ENCODE results near the gene RPTOR. TPM values are rescaled to one million over a fixed set of nuclear protein-coding genes. Genes with fewer than 3 reads are reported as not detected.
A peak's percentile ranks its signal among the peaks of the same experiment; 100 is the strongest.

RPTOR gene
- total RNA-seq, 4 donors from 2014 or later, result 47.6 to 56.9 (median 55.4) TPM

DNA sequence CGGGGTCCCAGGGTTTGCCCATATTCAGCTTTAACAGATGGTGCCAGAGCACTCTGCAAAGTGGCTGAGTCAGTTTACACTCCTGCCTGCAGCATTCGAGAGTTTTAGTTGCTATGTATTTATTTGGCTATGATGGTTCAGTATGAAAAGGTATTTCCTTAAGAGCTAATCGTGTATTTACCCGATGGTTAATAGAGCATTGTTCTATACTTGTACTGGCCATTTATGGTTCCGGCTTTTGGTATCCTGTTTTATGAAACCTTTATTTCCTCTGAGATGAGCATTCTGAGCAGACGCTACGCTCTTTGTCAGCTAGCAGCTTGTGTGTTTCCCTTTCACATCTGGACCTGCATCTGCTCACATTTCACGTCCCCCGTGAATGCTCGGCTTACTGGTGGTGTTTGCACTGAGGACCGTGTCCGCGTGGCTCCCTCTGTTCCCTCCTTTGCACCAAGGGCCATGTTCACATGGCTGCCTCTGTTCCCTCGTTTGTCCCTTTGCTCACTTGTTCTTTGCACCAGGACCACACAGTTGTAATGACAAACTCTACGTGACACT lies 297.9 kb downstream of the RPTOR start:
- DNase-seq, result peak in 1 of 2 donors; percentile 8
- Histone ChIP-seq H3K4me1 (peaks cover 13 to 27% of the 10 kb centered on the region in 2 donors), H3K27ac (no peak overlapping the region), H3K27me3 (no peaks in the 10 kb centered on the region), H3K36me3 (peaks cover 0 to 13% of the 10 kb centered on the region in 2 donors), H3K4me3 (no peak overlapping the region), H3K9me3 (no peaks in the 10 kb centered on the region)
- no peak for ATAC-seq
- in situ Hi-C loops (cut with MboI; ENCODE audit: low sequenced_read_pairs in 4 of 4), result no loop called here
- TF ChIP-seq, protein P1, sequence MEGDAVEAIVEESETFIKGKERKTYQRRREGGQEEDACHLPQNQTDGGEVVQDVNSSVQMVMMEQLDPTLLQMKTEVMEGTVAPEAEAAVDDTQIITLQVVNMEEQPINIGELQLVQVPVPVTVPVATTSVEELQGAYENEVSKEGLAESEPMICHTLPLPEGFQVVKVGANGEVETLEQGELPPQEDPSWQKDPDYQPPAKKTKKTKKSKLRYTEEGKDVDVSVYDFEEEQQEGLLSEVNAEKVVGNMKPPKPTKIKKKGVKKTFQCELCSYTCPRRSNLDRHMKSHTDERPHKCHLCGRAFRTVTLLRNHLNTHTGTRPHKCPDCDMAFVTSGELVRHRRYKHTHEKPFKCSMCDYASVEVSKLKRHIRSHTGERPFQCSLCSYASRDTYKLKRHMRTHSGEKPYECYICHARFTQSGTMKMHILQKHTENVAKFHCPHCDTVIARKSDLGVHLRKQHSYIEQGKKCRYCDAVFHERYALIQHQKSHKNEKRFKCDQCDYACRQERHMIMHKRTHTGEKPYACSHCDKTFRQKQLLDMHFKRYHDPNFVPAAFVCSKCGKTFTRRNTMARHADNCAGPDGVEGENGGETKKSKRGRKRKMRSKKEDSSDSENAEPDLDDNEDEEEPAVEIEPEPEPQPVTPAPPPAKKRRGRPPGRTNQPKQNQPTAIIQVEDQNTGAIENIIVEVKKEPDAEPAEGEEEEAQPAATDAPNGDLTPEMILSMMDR (IDR thresholded peaks at IDR 0.05 in 4 of 5, conservative IDR thresholded peaks at IDR 0.05 in 1 of 5), result no peak
- no peak for TF ChIP-seq POLR2A (IDR thresholded peaks at IDR 0.05)
- intact Hi-C loops (cut with DNase I; ENCODE audit: low total_unique reads), result no loop called here

DNA sequence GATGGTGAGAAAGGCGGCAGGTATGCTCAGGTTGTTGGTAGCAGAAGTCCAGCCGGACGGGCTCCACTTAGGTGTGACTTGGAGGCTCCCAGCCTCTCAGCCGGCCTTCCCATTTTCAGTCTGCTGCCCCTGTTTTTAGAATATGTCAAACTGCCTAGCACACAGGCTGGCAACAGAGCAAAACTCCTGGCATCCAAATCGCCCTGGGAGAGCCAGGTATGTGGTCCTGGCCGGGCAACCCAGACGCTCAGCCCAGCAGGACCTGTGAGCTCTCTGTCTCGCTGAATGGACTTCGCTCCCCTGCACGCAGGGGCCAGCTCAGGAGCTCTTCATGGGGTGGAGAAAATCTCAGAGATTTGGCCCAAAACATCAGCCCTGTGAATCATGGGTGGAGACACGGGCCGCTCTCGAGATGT lies 299.1 kb downstream of the RPTOR start:
- Histone ChIP-seq H3K4me1 (peaks cover 13 to 27% of the 10 kb centered on the region in 2 donors), H3K27ac (peak overlapping the region; percentile 41 to 69 (median 56)), H3K4me3 (no peak overlapping the region), H3K9me3 (no peaks in the 10 kb centered on the region), H3K27me3 (no peaks in the 10 kb centered on the region), H3K36me3 (peaks cover 0 to 14% of the 10 kb centered on the region in 2 donors)
- peak in 1 of 2 donors; percentile 56 for DNase-seq
- no peak for TF ChIP-seq POLR2A (IDR thresholded peaks at IDR 0.05)
- TF ChIP-seq, protein P1 (IDR thresholded peaks at IDR 0.05 in 4 of 5, conservative IDR thresholded peaks at IDR 0.05 in 1 of 5), result no peak
- intact Hi-C loops (cut with DNase I; ENCODE audit: low total_unique reads) (no loop called here), in situ Hi-C loops (cut with MboI; ENCODE audit: low sequenced_read_pairs in 4 of 4) (no loop called here)
- peak in 1 of 2 donors; percentile 12 for ATAC-seq

DNA sequence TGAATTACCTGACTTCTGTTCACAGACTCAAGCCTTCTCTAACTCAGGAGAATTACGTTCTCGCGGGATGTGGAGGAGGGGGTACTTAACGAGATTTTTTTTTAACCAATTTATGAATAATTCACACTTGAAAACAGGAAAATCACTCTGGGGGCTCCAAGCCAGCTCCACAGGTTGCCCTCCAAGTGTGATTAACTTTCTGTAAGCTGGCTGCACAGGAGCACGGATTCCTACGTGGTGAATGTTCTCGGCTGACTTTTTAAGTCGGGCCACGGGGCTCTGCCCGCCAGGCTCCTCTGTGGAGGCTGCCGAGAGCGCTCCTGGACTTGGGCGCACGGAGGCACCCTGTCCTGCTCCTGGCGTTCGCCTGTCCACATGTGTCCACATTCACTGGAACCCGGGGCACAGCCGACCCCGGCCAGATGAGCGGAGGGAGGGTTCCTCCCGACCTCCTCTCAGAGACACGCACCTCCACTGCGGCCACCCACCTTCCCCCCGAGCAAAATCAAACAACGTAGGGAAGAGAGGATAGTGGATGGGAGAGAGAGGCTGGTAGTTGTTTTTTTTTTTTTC lies 299.9 kb downstream of the RPTOR start:
- Histone ChIP-seq H3K4me1 (peaks cover 13 to 27% of the 10 kb centered on the region in 2 donors), H3K9me3 (no peaks in the 10 kb centered on the region), H3K27me3 (no peaks in the 10 kb centered on the region), H3K36me3 (peaks cover 0 to 14% of the 10 kb centered on the region in 2 donors), H3K4me3 (no peak overlapping the region), H3K27ac (peak overlapping the region in 1 of 4 donors; percentile 69)
- TF ChIP-seq POLR2A (IDR thresholded peaks at IDR 0.05), result no peak
- TF ChIP-seq, protein P1 (IDR thresholded peaks at IDR 0.05 in 4 of 5, conservative IDR thresholded peaks at IDR 0.05 in 1 of 5), result no peak
- intact Hi-C loops (cut with DNase I; ENCODE audit: low total_unique reads), result no loop called here
- DNase-seq, result peak in 1 of 2 donors; percentile 16
- ATAC-seq, result no peak
- in situ Hi-C loops (cut with MboI; ENCODE audit: low sequenced_read_pairs in 4 of 4), result no loop called here

DNA sequence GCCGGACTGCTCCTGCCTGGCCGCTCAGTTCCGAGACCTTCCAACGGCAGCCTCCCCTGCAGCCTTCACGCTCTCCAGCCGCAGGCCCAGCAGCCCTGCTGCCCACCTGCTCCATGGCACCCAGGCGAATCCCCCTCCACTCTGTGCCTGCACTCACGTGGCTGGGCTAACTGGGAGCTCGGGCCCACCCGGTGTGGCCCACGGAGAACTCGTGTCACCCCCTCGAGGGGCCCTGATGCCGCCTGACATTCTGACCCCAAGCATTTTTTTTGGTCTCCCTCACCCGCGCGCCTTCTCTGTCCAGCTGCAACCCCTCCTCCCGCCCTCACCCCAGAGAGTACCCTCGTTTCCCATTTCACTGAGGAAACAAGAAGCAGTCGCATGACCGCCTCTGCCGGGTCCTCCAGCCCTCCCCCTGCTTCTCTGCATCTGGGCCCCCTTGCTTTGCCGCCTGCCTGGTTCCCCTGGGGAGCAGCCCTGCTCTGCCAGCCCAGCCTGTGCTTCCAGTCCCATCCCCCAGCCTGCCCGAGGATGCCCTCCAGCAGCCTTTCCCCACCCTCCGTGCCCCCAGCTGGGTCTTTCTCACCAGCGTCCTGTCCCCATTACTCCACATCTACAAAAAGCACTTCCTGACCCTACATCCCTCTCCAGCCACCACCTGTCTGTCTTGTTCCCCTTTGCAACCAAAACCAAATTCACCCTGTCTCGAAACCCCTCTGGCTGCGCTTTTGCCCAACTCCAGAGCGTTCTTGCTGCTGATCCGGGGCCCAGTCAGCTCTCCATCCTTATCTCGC lies 300.6 kb downstream of the RPTOR start:
- Histone ChIP-seq H3K4me1 (peaks cover 13 to 27% of the 10 kb centered on the region in 2 donors), H3K27ac (peak overlapping the region in 3 of 4 donors; percentile 67 to 74 (median 72)), H3K4me3 (no peak overlapping the region), H3K9me3 (no peaks in the 10 kb centered on the region), H3K27me3 (no peaks in the 10 kb centered on the region), H3K36me3 (peaks cover 0 to 14% of the 10 kb centered on the region in 2 donors)
- TF ChIP-seq, protein P1 (IDR thresholded peaks at IDR 0.05 in 4 of 5, conservative IDR thresholded peaks at IDR 0.05 in 1 of 5), result no peak
- no peak for TF ChIP-seq POLR2A (IDR thresholded peaks at IDR 0.05)
- in situ Hi-C loops (cut with MboI; ENCODE audit: low sequenced_read_pairs in 4 of 4), result no loop called here
- ATAC-seq (no peak), DNase-seq (peak in 1 of 2 donors; percentile 18)
- intact Hi-C loops (cut with DNase I; ENCODE audit: low total_unique reads), result no loop called here

Measured in gastrocnemius medialis (tissue), 4 donors.